ENCODE data around the gene TREX2. TPM values are rescaled to one million over a fixed set of nuclear protein-coding genes. Genes with fewer than 3 reads are reported as not detected.

Gene TREX2
- total and polyA plus RNA-seq, 2 of the 4 experiments (the other 2 are of a cell fraction), result 0.36 to 0.84 TPM

- H4K5ac ChIP-seq (ENCODE audit: low read depth, low read length), result peak overlapping the region; percentile 64; the same call in 1 of the 2 replicates
- intact Hi-C loops (cut with micrococcal nuclease), result no loop called here
- H3K9me3 ChIP-seq (ENCODE audit: control insufficient read depth, insufficient read depth, low read length), result no peaks in the 10 kb centered on the region; the same call in 1 of the 2 replicates
- H2BK5ac ChIP-seq (ENCODE audit: low read depth, low read length, poor library complexity, severe bottlenecking), result peak overlapping the region; percentile 61
- H3K4me1 ChIP-seq (ENCODE audit: control insufficient read depth, insufficient read depth, low read length), result peaks cover 33% of the 10 kb centered on the region
- no peaks in the 10 kb centered on the region for H3K36me3 ChIP-seq (ENCODE audit: control insufficient read depth, insufficient read depth, low read length)
- BruUV-seq (replicated peaks), result no TSS peak
- no peak overlapping the region; the same call in 2 of the 3 replicates for H2BK15ac ChIP-seq (ENCODE audit: low read depth, low read length)
- H3K79me1 ChIP-seq (ENCODE audit: low read depth in 1 of 2, low read length in 2 of 2), result peaks cover 0 to 9% of the 10 kb centered on the region in 2 experiments; a peak in 2 of 4 replicates
- H3K27me3 ChIP-seq (ENCODE audit: control insufficient read depth, insufficient read depth, low read length), result no peaks in the 10 kb centered on the region
- peak overlapping the region; percentile 28; the same call in 1 of the 2 replicates for H2AK5ac ChIP-seq (ENCODE audit: low read depth, low read length)
- no peak overlapping the region; the same call in 1 of the 2 replicates for H3K4me2 ChIP-seq (ENCODE audit: low read depth, low read length)
- ChIA-PET POLR2A (ENCODE audit: unreplicated experiment) (no interaction called here), CTCF (no interaction called here)
- H3K56ac ChIP-seq (ENCODE audit: extremely low read depth, insufficient read depth, low read length), result no peak overlapping the region
- no peak overlapping the region for H3K23ac ChIP-seq (ENCODE audit: low read depth, low read length)
- WGBS, 2 experiments (ENCODE audit: extremely low coverage in 2 of 2, insufficient read length in 1 of 2), result 42% methylated on average over 3 of the region's 10 CpGs; no CpG with 5 or more reads in 1 of the 2 experiments
- no peak overlapping the region for H4K91ac ChIP-seq (ENCODE audit: insufficient read depth, low read depth, low read length)
- DNase-seq (no peak), ATAC-seq (ENCODE audit: low read depth) (no peak)
- peak overlapping the region; percentile 49; the same call in 1 of the 2 replicates for H3K27ac ChIP-seq (ENCODE audit: insufficient read depth, low read length)
- H3K4me3 ChIP-seq (ENCODE audit: insufficient read depth, low read depth, low read length), result no peak overlapping the region
- TF ChIP-seq CEBPB (IDR thresholded peaks at IDR 0.05; ENCODE audit: low read depth, low read length) (no peak), NFE2L2 (IDR thresholded peaks at IDR 0.05; ENCODE audit: low read depth, low read length) (no peak), FOS (IDR thresholded peaks at IDR 0.05; ENCODE audit: low read depth, low read length) (no peak), RFX5 (IDR thresholded peaks at IDR 0.05; ENCODE audit: low read depth, low read length) (no peak), BHLHE40 (IDR thresholded peaks at IDR 0.05; ENCODE audit: low read depth, low read length) (no peak), MXI1 (IDR thresholded peaks at IDR 0.05; ENCODE audit: borderline replicate concordance, low read depth, low read length) (no peak), POLR2A (IDR thresholded peaks at IDR 0.05; ENCODE audit: low read depth, low read length) (no peak), MAZ (IDR thresholded peaks at IDR 0.05; ENCODE audit: borderline replicate concordance, low read depth, low read length) (no peak), ELK1 (IDR thresholded peaks at IDR 0.05; ENCODE audit: borderline replicate concordance, low read depth, low read length) (no peak), RAD21 (IDR thresholded peaks at IDR 0.05; ENCODE audit: low read length) (no peak), RCOR1 (IDR thresholded peaks at IDR 0.05; ENCODE audit: insufficient replicate concordance, low read length) (no peak), USF2 (IDR thresholded peaks at IDR 0.05; ENCODE audit: low read depth, low read length) (no peak), MAFK (IDR thresholded peaks at IDR 0.05; ENCODE audit: low read depth, low read length) (no peak), SMC3 (IDR thresholded peaks at IDR 0.05; ENCODE audit: low read depth, low read length) (no peak), CHD1 (IDR thresholded peaks at IDR 0.05; ENCODE audit: low read depth, low read length) (no peak)
- TF ChIP-seq, protein P1, sequence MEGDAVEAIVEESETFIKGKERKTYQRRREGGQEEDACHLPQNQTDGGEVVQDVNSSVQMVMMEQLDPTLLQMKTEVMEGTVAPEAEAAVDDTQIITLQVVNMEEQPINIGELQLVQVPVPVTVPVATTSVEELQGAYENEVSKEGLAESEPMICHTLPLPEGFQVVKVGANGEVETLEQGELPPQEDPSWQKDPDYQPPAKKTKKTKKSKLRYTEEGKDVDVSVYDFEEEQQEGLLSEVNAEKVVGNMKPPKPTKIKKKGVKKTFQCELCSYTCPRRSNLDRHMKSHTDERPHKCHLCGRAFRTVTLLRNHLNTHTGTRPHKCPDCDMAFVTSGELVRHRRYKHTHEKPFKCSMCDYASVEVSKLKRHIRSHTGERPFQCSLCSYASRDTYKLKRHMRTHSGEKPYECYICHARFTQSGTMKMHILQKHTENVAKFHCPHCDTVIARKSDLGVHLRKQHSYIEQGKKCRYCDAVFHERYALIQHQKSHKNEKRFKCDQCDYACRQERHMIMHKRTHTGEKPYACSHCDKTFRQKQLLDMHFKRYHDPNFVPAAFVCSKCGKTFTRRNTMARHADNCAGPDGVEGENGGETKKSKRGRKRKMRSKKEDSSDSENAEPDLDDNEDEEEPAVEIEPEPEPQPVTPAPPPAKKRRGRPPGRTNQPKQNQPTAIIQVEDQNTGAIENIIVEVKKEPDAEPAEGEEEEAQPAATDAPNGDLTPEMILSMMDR (conservative IDR thresholded peaks at IDR 0.05; ENCODE audit: low read depth, low read length), result no peak
- in situ Hi-C loops (cut with MboI; ENCODE audit: low sequenced_read_pairs), result no loop called here
- dilution Hi-C loops (cut with HindIII; ENCODE audit: low sequenced_read_pairs, unreplicated experiment), result no loop called here
- H2BK120ac ChIP-seq (ENCODE audit: low read depth, low read length), result peak overlapping the region; percentile 68; the same call in 1 of the 2 replicates
- H3K18ac ChIP-seq (ENCODE audit: low read depth, low read length), result peak overlapping the region; percentile 16; the same call in 1 of the 2 replicates
- H2AFZ ChIP-seq (replicated peaks; ENCODE audit: low read length, poor library complexity), result peak overlapping the region; percentile 75
- peak overlapping the region; percentile 32; the same call in 1 of the 2 replicates for H3K14ac ChIP-seq (replicated peaks; ENCODE audit: low read depth, low read length)
- no peak overlapping the region for H3K9ac ChIP-seq (ENCODE audit: low read depth, low read length)
- no peaks in the 10 kb centered on the region for H4K20me1 ChIP-seq (ENCODE audit: insufficient read depth, low read length)
- no peak overlapping the region for H2BK20ac ChIP-seq (ENCODE audit: low read depth, low read length)
- no peak overlapping the region for H4K8ac ChIP-seq (ENCODE audit: low read depth in 2 of 2, low read length in 2 of 2)
- H3K9me1 ChIP-seq (ENCODE audit: insufficient read depth, low read length), result peaks cover 9% of the 10 kb centered on the region
- peak overlapping the region; percentile 43; the same call in 1 of the 2 replicates for H3K4ac ChIP-seq (ENCODE audit: low read depth, low read length)
- peak overlapping the region; percentile 42 for H2AK9ac ChIP-seq (replicated peaks; ENCODE audit: low read depth, low read length, poor library complexity)
Observed at GRCh38 chrX:153491351-153491914, 45.6 kb upstream of the TREX2 start.

All from IMR-90 (cell line).